ENCODE results near the gene DUSP7. TPM values are rescaled to one million over a fixed set of nuclear protein-coding genes. Genes with fewer than 3 reads are reported as not detected.
"Not testable (repeated sequence)": the region's sequence is repeated elsewhere in the genome, so short reads cannot be mapped to it uniquely, and the experiment has no call there.

Gene DUSP7
- polyA plus RNA-seq, 1 donor, result 18.5 TPM

DNA sequence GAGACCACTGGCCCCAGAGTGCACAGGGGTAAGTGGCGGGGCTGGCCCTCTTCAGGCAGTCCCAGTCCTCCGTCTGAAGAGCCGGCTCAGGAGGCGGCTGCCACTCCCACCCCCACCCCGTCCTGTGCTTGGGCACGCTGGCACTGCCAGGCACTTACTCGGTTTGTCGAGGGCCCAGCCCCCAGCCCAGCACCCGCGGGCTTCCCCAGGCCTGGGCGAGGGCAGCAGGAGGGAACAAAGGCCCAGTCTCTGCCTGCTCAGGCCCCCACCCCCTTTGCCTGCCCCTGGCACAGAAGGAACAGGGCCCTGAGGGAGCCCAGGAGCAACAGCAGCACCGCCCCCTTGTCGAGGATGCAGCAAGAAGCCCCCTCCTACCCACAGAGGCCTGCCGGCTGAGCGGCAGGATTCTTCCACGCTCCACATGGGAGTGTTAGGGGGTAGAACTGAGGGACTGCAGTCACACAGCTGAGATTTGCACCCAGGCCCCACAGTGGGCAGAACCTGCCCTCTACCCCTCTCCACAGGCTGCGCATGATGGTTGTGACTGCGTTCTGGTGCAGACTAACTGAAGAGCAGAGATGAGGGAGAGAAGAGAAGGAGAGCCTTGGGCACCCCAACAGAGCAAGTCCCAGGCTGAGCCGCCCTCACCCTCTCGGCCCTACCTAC, 8.9 kb downstream of the DUSP7 start:
- no peak for DNase-seq (ENCODE audit: low read depth)

DNA sequence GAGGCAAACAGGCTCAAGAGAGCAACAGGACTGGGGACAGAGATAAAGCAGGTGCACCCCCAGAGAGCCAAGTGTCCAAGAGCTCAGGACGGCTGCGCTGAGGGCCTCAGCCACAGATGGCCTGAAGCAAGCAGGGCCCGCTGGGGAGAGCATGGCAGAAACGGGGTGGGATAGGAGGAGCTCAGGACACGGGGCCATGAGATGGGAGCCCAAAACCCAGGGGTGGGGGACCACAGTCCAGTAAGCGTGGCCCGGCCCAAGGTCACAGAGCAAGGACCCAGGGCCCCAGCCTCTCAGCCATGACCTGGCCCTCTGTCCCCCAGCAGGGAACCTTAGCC, 9.5 kb downstream of the DUSP7 start:
- DNase-seq (ENCODE audit: low read depth), result no peak

DNA sequence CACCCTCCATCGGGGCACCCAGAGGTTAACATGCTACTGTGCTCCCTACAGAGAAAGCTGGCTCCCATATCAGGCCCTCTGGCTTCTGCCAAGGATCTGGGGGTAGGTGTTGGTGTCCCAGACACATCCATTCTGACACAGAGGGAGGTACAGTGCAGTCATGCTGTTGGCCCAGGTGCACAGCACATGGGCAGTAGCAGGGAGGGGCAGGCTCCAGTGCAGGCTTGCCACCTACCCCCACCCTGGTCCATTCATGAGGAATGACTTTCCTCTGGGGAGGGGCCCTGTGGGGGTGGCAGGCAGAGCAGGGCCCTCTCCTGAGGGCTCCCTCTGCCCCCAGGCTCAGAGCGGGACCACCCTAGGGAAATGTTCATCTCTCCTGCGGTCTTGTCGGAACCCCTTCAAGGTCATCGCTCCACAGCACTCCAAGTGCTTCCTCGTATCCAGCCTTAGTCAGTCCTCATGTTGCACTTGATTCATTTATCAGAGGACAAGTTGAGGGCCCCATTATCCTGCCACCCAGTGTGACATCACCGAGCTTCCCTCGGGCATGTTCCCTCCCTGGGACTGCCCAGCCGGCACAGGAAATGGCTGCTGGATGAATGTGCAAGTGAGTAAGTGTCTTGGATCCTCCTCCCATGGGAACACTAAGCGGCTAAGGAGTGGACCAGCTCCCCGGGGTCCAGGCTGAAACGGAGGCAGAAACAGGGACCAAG, 10.0 kb downstream of the DUSP7 start:
- no peak for DNase-seq (ENCODE audit: low read depth)

DNA sequence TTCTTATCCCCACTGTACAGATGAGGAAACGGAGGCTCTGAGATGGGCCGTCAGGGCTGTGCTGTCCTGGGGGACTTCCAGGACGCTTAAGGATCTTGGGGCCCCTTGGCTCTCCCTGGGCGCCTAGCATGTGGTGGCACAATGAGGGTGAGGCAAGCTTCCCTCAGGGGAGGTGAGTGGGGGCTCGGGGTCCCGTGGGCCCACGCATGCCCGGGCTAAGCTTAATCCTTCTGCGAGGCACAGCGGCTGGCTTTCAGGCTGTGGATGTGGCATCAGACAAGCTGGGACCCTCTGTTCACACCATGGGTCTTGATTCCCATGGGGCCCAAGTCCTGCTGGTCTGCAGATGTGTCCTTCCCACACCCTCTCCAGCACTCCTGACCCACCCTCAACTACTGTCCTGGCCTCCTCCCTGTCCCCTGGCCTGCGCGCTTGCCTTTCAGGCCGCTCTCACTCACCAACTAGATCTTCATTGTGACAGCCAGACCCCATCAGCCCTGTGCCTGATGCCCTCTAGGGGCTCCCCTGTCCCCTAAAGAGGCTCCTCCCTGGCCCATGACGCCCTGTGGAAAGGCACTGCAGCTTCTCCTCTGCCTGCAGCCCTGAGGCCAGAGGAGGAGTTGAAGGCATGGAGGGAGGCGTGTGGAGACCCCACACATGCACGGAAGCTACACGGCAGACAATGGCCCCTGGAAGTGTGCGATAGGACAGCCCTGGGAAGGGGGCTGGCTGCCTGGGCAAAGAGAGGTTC, 11.3 kb downstream of the DUSP7 start:
- no peak for DNase-seq (ENCODE audit: low read depth)

DNA sequence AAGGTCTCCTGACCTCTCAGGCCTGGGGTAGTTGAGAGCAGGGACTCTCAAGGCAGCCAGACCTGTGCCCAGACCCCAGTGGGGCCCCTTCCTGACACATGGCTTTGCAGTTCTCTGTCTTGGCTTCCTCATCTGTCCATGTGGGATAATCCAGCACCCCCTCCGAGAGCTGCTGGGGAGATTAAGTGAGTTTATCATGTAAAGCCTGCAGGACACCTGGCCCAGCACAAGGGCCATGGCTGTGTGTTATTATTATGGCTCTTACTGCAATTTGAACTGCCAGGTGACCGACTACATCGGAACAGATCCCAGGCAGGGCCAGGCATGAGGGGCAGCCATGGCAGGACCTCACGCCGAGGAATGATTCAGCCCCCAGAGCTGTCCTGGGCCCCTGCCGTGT, 12.6 kb downstream of the DUSP7 start:
- no peak for DNase-seq (ENCODE audit: low read depth)

DNA sequence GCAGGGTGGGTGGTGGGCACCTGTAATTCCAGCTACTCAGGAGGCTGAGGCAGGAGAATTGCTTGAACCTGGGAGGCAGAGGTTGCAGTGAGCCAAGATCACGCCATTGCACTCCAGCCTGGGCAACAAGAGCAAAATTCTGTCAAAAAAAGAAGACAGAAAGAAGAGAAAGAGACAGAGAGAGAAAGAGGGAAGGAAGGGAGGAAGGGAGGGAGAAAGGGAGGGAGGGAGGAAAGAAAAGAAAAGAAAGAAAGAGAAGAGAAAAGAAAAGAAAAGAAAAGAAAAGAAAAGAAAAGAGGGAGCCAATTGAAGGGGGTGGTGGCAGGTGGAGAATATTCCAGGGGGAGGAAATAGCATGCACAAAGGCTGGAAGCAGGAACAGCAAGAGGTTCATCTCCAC, 13.3 kb downstream of the DUSP7 start:
- DNase-seq (ENCODE audit: low read depth), result not testable (repeated sequence)

DNA sequence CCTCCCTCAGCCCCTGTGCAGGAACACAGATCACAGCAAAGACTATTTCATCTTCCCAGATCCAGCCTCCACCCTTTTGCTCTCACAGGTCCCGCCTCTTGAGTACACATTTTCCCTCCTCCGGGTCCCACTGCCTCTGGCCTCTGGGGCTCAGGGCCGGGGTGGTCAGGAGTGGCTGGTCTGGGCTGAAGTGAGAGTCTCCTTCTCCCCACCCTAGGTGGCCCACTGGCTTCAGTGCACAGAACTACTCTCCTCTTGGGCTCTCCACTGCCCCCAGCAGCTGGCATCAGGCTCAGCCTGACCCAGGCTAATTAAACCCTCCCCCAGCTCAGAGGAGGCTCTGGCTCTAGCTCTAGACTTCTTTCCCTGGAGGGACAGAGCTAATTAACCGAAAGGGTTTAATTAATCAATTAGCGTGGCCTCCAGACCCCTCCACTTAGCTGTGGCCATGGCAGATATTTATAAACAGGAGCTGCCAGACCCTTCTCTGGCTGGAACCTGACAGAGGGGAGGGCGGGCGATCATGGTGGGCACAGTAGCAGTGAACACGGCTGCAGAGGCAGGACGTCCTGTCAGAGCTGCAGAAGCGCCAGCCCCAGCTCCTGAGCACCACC, 15.1 kb downstream of the DUSP7 start:
- DNase-seq (ENCODE audit: low read depth), result no peak

DNA sequence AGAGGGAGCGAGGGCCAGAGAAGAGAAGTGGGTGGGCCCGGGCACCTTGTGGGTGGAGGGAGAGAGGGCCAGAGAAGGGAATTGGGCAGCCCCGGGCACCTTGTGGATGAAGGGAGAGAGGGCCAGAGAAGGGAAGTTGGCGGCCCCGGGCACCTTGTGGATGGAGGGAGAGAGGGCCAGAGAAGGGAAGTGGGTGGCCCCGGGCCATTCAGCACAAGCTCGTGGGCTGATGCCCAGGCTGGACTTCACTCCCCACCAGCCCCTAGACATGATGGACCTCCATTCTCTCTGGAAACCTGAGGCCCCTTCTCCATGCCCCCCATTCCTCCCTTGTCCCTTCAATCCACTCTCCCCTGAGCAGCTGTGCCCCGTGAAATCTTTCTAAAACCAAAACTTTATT, 15.8 kb downstream of the DUSP7 start:
- no peak for DNase-seq (ENCODE audit: low read depth)

DNA sequence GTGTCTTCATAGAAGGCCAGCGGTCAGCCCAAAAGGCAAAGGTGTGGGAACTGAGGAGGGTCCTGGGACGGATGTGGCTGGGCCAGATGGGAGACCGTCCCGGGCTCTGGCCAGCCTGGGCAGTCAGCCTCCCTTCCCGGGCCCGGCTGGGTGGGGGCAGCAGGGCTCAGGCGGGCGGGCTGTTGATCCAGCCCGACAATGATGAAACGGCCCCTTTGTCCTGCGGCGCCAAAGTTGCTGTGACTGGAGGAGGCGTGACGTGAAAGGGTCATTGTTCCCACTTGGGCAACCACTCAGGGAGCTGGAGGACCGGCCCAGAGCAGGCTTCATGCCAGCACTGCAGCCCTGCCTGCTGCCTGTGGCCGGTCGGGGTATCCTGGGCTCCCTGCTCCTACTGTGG, 16.5 kb downstream of the DUSP7 start:
- no peak for DNase-seq (ENCODE audit: low read depth)

DNA sequence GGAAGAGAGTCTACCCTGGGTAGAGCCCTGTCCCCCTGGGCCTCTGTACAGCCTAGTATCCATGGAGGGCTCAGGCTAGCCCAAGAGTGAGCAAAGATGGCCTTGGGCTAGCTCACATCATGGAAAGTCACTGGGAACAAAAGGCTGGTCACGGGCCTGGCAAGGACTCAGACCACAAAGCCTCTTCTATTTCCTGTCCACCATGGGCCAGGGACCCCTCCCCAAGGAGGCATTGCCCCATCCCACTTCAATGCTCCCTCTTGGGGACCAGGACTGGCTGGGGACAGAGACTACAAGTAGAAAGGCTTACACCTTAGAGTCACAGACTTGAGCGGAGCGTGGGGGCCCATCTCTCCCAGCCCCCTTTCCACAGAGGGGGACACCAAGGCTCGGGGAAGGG, 16.9 kb downstream of the DUSP7 start:
- DNase-seq (ENCODE audit: low read depth), result no peak

DNA sequence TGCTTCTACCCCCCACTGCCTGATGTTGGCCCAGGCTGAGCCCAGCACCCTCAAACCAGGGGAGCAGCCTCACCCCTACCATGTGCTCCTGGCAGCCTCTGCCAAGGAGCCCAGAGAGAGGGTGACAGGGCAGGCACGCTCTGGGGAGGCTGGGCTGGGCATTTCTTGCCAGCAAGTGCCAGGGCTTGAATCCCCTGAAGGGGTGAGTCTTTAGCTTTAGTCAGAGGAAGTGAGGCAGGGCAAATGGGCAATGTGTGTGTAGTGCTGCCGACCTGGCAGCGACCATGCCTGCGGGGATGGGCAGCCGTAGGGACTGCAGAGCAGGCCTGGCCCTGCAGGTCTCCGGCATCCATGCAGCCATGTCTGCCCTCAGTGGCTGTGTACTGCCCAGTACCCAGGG, 18.1 kb downstream of the DUSP7 start:
- no peak for DNase-seq (ENCODE audit: low read depth)

DNA sequence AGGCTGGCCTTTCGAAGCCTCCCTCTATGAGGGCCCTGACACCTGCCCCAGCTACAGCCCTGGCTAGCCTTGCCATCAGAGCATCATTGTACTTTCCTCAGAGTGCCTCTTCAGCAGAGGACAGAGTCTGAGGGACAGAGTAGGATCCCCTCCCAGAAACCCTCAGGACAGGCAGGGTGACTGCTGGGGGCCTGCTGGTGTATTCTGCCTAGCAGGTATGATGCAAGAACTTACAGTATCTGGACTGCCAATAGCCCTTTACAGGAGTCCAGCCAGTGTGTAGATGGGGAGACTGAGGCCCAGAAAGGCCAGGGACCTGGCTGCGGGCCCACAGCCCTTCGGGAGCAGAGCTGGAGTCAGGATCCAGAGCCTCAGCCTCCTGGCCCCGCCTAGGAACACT, 19.1 kb downstream of the DUSP7 start:
- no peak for DNase-seq (ENCODE audit: low read depth)

DNA sequence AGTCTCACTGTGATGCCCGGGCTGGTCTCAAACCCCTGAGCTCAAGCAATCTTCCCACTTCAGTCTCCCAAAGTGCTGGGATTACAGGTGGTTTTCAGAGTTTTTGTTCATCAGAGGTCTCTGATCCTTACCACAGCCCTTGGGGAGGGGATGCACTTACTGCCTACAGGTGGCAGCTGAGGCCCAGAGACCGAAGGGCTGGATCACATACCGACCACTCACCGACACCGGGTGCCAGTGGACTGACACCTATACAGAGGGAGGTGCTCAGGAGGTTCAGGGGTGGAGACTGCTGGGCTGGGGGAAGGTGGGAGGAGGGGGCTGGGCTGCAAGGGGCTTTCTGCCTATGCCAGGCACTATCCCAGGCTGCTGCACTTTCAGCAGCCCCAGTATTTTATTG, 19.5 kb downstream of the DUSP7 start:
- no peak for DNase-seq (ENCODE audit: low read depth)

DNA sequence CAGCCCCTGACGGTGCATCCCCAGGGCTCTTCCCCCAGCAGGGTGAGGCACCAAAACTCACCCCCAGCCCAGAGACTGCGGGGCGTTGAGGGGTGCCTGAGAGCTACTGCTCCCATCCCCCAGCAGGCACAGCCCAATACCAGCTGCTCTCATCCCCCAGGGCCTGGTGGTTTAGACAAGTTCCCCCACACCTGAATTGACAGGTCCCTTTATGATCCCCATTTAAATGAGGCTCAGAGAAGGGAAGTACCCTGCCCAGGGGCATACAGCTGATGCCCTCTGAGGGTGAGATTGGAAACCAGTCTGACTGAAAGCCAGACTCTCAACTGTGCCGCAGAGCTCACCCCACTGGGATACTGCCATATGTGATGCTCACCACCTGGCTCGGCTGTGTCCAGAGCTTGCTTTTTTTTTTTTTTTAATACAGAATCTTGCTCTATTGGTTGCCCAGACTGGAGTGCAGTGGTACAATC, 20.1 kb downstream of the DUSP7 start:
- no peak for DNase-seq (ENCODE audit: low read depth)

DNA sequence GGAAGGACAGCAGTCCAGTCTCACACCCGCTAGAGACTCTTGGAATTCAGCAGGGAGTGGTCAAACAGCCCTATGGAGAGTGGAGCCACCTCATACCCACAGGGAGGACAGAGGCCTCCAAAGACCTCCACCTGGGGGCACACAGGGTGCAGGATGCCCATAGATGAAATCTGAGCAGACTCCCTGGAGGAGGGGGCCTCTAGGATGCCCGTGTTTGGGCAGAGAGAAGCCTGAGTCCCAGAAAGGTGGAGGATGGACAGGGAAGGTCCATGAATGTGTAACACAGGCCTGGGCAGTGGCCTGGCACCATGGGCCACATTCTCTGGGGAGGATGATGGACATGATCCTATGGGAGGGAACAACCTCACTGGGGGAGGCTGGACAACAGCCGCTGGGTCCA, 21.7 kb downstream of the DUSP7 start:
- no peak for DNase-seq (ENCODE audit: low read depth)

DNA sequence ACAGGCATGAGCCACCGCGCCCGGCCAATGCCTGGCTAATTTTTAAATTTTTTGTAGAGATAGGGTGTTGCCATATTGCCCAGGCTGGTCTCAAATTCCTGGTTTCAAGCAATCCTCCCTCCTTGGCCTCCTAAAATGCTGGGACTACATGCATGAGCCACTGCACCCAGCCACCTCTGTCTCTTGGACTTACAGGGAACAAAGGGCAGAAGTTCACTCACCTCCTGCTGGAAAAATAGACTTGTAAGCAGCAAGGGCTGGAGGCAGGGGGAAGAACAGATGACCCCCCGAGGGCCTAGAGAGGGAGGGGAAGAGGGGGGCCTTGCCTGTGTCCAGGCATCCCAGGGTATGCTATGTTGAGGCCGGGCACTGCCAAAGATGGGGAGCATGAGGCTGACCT, 22.2 kb downstream of the DUSP7 start:
- DNase-seq (ENCODE audit: low read depth), result no peak

DNA sequence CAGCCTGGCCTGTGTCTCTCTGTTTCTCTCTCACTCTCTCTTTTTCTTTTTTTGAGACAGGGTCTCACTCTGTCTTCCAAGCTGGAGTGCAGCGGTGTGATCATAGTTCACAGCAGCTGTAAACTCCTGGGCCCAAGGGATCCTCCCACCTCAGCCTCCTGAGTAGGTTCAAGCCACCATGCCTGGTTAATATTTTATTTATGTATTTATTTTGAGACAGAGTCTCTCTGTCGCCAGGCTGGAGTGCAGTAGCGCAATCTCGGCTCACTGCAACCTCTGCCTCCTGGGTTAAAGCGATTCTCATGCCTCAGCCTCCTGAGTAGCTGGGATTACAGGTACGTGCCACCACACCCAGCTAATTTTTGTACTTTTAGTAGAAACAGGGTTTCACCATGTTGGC, 22.6 kb downstream of the DUSP7 start:
- DNase-seq (ENCODE audit: low read depth), result not testable (repeated sequence)

DNA sequence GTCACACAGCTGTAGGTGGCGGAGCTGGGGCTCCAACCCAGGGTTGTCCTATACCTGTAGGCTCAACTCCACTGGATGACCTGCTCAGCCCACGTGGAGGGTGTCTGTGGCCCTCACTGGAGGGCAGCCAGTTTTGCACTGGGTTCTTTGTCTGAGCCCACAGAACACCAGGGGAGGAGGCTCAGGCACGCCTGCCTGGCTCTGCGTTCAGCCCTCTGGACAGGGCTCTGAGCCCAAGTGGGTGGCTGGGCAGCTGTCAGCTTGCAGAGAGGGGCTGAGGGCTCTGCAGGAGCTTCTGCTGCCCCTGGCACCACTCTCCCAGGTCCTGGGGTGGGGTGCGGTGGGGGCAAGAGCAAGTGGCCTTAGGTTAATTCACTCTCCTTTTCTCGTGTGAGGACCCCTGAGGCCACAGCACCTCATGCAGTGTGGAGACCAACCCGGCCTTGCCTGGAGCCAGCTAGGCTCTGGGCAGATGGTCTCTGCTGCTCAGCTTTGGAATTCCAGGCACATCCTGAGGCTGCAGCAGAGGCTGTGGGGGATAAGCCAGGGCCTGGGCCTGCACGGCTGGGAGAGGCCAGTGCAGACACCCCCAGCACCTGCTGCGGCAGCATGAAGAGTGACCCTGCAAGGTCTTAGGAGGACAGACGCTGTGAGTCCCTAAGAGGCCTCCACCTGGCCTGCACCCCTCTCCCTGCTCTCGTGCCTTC, 23.5 kb downstream of the DUSP7 start:
- no peak for DNase-seq (ENCODE audit: low read depth)

DNA sequence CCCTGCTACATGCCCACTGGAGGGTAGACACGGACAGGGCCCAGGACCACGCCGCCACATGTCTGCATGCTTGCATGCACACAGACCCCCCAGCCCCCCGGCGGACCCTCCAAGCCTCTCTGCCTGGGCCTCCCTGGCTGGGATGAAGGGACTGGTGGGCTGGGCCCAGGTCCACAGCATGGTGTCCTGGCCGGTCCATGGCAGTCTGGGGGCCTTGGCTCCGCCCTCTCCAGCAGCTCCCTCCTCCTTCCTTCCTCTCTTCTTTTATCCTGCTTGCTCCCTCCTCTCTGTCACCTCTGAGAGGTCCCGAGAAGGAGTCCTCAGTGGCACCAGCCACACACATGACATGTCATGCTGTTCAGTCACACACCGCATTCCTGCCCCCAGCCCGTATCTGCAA, 24.5 kb downstream of the DUSP7 start:
- DNase-seq (ENCODE audit: low read depth), result no peak

DNA sequence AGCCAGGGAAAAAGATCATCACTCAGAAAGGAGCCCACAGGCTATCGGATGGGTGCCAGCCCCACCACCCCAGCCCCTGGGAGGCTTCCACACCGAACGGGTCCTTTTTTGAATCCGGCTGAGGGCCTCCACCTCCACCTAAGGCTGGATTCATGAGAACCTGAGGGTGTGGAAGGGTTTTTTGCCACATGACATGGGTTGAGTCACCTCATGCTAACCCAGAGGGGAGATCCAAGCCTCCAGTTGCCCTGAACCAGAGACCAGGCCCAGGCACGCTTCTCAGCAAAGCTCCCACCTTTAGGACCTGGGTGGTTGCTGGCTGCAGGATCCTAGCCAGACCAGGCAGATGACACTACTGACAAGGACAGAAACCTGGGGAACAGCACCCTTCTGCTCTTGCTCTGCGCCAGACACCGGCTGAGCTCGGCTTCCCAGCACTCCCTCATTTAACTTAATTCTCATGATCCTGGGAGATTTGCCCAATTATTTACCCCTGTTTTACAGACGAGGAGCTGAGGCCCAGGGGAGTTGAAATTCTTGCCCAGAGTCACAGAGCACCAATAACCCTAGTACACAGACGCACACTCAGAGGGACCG, 25.6 kb downstream of the DUSP7 start:
- no peak for DNase-seq (ENCODE audit: low read depth)

DNA sequence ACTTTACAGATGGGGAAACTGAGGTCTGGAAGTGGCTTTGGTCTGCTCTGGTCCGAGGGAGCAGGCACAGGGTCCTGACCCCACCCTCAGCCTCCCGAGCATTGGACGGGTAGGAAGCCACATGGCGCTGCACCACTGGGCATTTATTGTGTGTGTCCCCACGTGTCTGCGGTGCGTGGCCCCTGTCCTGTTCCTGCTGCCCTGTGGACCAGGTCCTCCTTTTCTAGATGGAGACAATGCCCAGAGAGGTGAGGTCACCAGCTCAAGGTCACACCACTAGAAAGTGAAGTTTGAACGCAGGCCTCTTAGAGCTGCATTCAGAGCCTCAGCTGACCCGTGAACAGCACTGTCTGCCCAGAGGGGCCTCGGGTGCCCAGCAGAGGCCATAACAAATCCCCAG, 26.8 kb downstream of the DUSP7 start:
- no peak for DNase-seq (ENCODE audit: low read depth)

DNA sequence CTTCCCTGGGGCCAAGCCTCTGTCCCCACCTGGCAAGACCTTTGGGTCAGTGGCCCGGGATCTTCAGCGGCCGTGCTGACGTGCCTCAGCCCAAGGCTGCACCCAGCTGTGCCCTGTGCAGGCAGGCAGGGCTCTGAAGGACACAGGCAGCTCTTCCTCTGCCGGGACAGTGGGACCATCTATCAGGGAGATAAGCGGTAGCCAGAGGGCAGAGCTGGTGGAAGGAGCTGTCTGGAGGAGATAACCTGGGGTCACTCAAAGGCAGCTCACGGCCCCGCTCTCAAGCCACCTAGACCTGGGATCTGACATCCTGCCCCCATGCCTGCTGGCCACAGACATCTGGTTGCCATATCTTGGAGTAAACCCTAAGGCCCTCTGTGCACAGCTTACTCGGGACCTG, 27.3 kb downstream of the DUSP7 start:
- DNase-seq (ENCODE audit: low read depth), result no peak
